Gastroesophageal sphincter (tissue), 3 donors: ENCODE measurements around the gene GLI1.
"Not testable (repeated sequence)": the region's sequence is repeated elsewhere in the genome, so short reads cannot be mapped to it uniquely, and the experiment has no call there.

Source experiments
- POLR2A ChIP-seq, 2 donors: fragments of 450-650 bp; IDR thresholded peaks; one replicate each; pipeline ENCODE4 v1.6.1; 2017; ENCODE audit warnings: antibody characterized with exemption in 2 of 2, mild to moderate bottlenecking in 2 of 2, moderate library complexity in 1 of 2
- POLR2AphosphoS5 ChIP-seq: sonication (generic); formaldehyde crosslinking; IDR thresholded peaks from one replicate; pipeline ENCODE4 v1.6.1; 2017; ENCODE audit warnings: antibody characterized with exemption
- TF ChIP-seq, protein P1 (sequence below), 4 experiments: fragments of 200-600 bp in 2 of 4; fragments of 450-650 bp in 2 of 4; sonication (generic) in 1 of 4; IDR thresholded peaks; one replicate each; pipeline ENCODE4 v1.5.1; 2017 to 2019; ENCODE audit warnings: antibody characterized with exemption in 4 of 4, mild to moderate bottlenecking in 2 of 4, moderate library complexity in 2 of 4

DNA sequence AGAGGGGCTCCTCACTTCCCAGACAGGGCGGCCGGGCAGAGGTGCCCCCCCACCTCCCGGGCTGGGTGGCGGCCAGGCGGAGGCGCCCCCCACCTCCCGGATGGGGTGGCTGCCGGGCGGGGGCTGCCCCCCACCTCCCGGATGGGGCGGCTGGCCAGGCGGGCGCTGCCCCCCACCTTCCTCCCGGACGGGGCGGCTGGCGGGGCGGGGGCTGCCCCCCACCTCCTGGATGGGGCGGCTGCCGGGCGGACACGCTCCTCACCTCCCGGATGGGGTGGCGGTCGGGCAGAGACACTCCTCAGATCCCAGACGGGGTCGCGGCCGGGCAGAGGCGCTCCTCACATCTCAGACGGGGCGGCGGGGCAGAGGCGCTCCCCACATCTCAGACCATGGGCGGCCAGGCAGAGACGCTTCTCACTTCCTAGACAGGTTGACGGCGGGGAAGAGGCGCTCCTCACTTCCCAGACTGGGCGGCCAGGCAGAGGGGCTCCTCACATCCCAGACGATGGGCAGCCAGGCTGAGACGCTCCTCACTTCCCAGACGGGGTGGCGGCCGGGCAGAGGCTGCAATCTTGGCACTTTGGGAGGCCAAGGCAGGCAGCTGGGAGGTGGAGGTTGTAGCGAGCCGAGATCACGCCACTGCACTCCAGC is 35.6 kb downstream of the GLI1 start:
- TF ChIP-seq, protein P1, sequence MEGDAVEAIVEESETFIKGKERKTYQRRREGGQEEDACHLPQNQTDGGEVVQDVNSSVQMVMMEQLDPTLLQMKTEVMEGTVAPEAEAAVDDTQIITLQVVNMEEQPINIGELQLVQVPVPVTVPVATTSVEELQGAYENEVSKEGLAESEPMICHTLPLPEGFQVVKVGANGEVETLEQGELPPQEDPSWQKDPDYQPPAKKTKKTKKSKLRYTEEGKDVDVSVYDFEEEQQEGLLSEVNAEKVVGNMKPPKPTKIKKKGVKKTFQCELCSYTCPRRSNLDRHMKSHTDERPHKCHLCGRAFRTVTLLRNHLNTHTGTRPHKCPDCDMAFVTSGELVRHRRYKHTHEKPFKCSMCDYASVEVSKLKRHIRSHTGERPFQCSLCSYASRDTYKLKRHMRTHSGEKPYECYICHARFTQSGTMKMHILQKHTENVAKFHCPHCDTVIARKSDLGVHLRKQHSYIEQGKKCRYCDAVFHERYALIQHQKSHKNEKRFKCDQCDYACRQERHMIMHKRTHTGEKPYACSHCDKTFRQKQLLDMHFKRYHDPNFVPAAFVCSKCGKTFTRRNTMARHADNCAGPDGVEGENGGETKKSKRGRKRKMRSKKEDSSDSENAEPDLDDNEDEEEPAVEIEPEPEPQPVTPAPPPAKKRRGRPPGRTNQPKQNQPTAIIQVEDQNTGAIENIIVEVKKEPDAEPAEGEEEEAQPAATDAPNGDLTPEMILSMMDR (IDR thresholded peaks at IDR 0.05), result not testable (repeated sequence)
- TF ChIP-seq POLR2A (IDR thresholded peaks at IDR 0.05); POLR2AphosphoS5: not testable (repeated sequence)
